ENCODE results near the gene POLE. TPM values are rescaled to one million over a fixed set of nuclear protein-coding genes. Genes with fewer than 3 reads are reported as not detected.

Gene POLE
- total RNA-seq, 8 experiments from 2014 or later: 4.6 to 80.2 (median 12.4) TPM

- 52 to 90% (median 73%) methylated on average over 2 to 11 of the region's 25 CpGs; no CpG with 5 or more reads in 2 of the 10 experiments for WGBS, 10 experiments
- H3K27ac ChIP-seq: peak overlapping the region in 1 of 2 donors; percentile 35
Measured at GRCh38 chr12:132638541-132639408, 48.4 kb downstream of the POLE start.

GRCh38 chr12:132637811-132638210 is 49.3 kb downstream of the POLE start:
- no peak overlapping the region for H3K27ac ChIP-seq
- H3K4me3 ChIP-seq: no peak overlapping the region
- H3K4me1 ChIP-seq (replicated peaks in 1 of 2): peaks cover 8 to 9% of the 10 kb centered on the region in 2 donors
- WGBS, 10 experiments: 50 to 97% (median 90%) methylated on average over 2 to 8 of the region's 18 CpGs; no CpG with 5 or more reads in 3 of the 10 experiments
- no peak for ATAC-seq (replicated peaks in 6 of 8)
- in situ Hi-C loops (cut with MboI; ENCODE audit: low pct_unique_long_range_greater_than_20kb in 2 of 9, low sequenced_read_pairs in 9 of 9, unreplicated experiment in 9 of 9): no loop called here

More at GRCh38 chr12:132638541-132639408, 48.4 kb downstream of the POLE start:
- peak; percentile 88 to 95 (median 92) for ATAC-seq (replicated peaks in 6 of 8)
- Histone ChIP-seq H3K4me1 (replicated peaks in 1 of 2) (peaks cover 8 to 9% of the 10 kb centered on the region in 2 donors), H3K4me3 (no peak overlapping the region)
- in situ Hi-C loops (cut with MboI; ENCODE audit: low pct_unique_long_range_greater_than_20kb in 2 of 9, low sequenced_read_pairs in 9 of 9, unreplicated experiment in 9 of 9): no loop called here

DNA sequence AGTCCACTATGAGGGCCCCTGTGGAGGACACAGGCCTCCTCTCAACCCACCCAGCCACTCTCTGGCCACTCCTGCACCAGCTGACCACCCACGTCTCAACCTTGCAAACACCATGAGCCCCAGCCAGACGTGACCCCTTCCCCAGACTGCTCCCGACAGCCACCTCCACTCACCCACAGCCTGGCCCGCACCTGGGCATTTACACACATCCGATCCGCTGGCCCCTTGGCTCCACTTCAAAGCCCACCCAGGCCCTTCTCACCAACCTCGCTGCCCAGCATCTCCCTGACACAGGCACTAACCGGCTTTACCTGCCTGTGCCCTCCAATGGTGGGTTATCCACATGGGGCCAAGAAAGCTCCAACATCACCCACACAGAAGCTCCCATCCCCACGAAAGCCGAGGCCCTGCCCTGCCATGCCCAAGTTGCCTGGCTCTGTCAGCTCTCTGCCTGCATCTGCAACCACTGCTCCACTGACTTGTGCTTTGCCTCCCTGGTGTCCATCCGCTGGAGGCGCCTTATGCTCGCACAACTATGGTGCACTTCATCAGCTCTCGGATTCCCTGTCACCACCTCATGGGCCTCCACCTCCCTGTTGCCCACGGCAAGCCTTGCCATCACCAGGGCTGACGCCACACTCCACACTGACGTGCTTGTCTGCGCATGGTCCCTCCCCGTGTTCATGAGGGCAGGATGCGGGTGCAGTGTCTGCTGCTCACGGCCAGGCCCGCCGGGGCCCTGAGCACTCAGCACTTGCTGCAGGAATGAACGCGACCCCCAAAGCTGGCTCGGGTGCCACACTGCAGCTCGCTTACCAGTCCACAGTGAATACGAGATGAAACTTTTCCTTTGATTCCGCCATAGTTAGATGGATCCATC is 51.8 kb downstream of the POLE start:
- no peak for ATAC-seq (replicated peaks in 6 of 8)
- 94 to 100% (median 98%) methylated on average over 3 to 19 of the region's 29 CpGs; no CpG with 5 or more reads in 3 of the 10 experiments for WGBS, 10 experiments
- Histone ChIP-seq H3K4me3 (no peak overlapping the region), H3K4me1 (replicated peaks in 1 of 2) (peaks cover 8 to 9% of the 10 kb centered on the region in 2 donors), H3K27ac (no peak overlapping the region)
- in situ Hi-C loops (cut with MboI; ENCODE audit: low pct_unique_long_range_greater_than_20kb in 2 of 9, low sequenced_read_pairs in 9 of 9, unreplicated experiment in 9 of 9): no loop called here

DNA sequence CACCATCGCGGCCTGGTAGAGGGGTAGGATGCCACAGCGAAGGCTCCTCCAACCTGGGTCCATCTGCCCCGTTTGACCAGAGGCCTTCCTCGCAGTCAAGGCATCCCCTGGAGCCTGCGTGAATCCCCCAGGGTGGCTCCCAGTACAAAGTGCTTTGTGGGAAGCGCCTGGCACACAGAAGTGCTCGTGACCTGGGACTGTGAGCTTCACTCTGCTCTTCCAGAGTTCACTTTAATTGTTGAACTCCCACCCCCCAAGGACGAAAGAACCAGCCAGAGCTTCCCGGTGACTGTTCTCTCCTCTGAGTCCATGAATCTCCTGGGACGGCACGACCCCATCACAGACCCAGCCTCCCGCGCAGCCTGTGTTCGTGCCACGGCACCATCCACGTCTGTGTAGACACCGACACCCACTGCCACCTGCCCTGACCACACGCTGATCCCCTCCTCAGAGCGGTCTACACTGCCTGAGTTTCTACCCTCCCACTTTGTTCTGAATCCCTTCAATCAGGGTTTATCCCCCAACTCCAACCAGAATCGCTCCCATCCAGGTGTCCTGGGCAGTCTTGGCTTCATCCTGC is 52.6 kb downstream of the POLE start:
- Histone ChIP-seq H3K27ac (no peak overlapping the region), H3K4me1 (replicated peaks in 1 of 2) (peaks cover 8 to 9% of the 10 kb centered on the region in 2 donors), H3K4me3 (no peak overlapping the region)
- in situ Hi-C loops (cut with MboI; ENCODE audit: low pct_unique_long_range_greater_than_20kb in 2 of 9, low sequenced_read_pairs in 9 of 9, unreplicated experiment in 9 of 9): no loop called here
- WGBS, 10 experiments: 93 to 100% (median 100%) methylated on average over 1 to 4 of the region's 21 CpGs; no CpG with 5 or more reads in 3 of the 10 experiments
- ATAC-seq (replicated peaks in 6 of 8): no peak

- ATAC-seq (replicated peaks in 6 of 8): peak in 4 of 8 experiments; percentile 14 to 47 (median 34)
- in situ Hi-C loops (cut with MboI; ENCODE audit: low pct_unique_long_range_greater_than_20kb in 2 of 9, low sequenced_read_pairs in 9 of 9, unreplicated experiment in 9 of 9): no loop called here
- H3K4me1 ChIP-seq (replicated peaks in 1 of 2): peaks cover 6 to 8% of the 10 kb centered on the region in 2 donors
- WGBS, 10 experiments: 50 to 100% (median 82%) methylated on average over 2 to 3 of the region's 10 CpGs; no CpG with 5 or more reads in 5 of the 10 experiments
- no peak overlapping the region for H3K4me3 ChIP-seq
- H3K27ac ChIP-seq: no peak overlapping the region
Measured at GRCh38 chr12:132633901-132634300, 53.2 kb downstream of the POLE start.

- Histone ChIP-seq H3K27ac (no peak overlapping the region), H3K4me1 (replicated peaks in 1 of 2) (peaks cover 1 to 3% of the 10 kb centered on the region in 2 donors), H3K4me3 (no peak overlapping the region)
- WGBS, 10 experiments: 60 to 100% (median 93%) methylated on average over 1 to 7 of the region's 8 CpGs; no CpG with 5 or more reads in 1 of the 10 experiments
- ATAC-seq (replicated peaks in 6 of 8): no peak
- in situ Hi-C loops (cut with MboI; ENCODE audit: low pct_unique_long_range_greater_than_20kb in 2 of 9, low sequenced_read_pairs in 9 of 9, unreplicated experiment in 9 of 9): no loop called here
Measured at GRCh38 chr12:132633398-132633797, 53.7 kb downstream of the POLE start.

- Histone ChIP-seq H3K4me1 (replicated peaks in 1 of 2) (no peaks in the 10 kb centered on the region), H3K4me3 (no peak overlapping the region), H3K27ac (no peak overlapping the region)
- WGBS, 10 experiments: 70 to 100% (median 95%) methylated on average over 2 to 11 of the region's 17 CpGs; no CpG with 5 or more reads in 1 of the 10 experiments
- no peak for ATAC-seq (replicated peaks in 6 of 8)
- in situ Hi-C loops (cut with MboI; ENCODE audit: low pct_unique_long_range_greater_than_20kb in 2 of 9, low sequenced_read_pairs in 9 of 9, unreplicated experiment in 9 of 9): no loop called here
Measured at GRCh38 chr12:132632521-132633228, 54.5 kb downstream of the POLE start.

DNA sequence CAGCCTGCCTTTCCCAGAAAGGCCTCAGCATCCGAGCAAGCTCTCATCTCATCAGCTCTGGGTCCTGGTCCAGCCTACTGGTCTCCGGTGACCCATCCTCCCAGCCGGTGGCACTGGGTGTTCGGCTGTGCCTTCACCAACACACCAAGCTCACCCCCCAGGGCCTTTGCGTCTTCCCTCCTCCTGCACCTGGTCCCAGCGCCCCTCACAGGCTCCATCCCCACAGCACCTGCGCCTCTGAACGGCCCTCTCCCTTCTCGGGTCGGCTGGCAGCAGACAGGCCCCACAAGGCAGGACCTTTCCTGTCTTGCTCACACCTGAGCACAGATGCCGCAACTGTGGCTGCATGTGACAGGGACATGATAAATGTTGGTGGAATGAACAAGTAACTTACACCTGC is 55.5 kb downstream of the POLE start:
- H3K4me1 ChIP-seq (replicated peaks in 1 of 2): no peaks in the 10 kb centered on the region
- 83 to 98% (median 91%) methylated on average over 1 to 9 of the region's 11 CpGs; no CpG with 5 or more reads in 7 of the 10 experiments for WGBS, 10 experiments
- H3K27ac ChIP-seq: no peak overlapping the region
- in situ Hi-C loops (cut with MboI; ENCODE audit: low pct_unique_long_range_greater_than_20kb in 2 of 9, low sequenced_read_pairs in 9 of 9, unreplicated experiment in 9 of 9): no loop called here
- no peak for ATAC-seq (replicated peaks in 6 of 8)
- no peak overlapping the region for H3K4me3 ChIP-seq

DNA sequence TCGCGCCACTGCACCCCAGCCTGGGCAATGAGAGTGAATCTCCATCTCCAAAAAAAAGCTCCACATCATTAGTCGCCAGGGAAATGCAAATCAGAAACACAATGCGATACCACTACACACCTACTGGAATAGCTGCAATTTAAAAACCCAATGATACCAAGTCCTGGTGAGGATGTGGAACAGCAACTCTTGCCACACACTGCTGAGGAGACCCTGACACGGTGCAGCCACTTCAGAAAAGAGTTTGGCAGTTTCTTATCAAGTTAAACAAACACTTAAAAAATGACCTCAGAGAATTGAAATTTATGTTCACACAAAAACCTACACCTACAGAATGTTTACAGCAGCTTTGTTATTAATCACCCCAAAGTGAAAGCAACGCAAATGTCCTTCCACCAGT is 56.5 kb downstream of the POLE start:
- ATAC-seq (replicated peaks in 6 of 8): no peak
- in situ Hi-C loops (cut with MboI; ENCODE audit: low pct_unique_long_range_greater_than_20kb in 2 of 9, low sequenced_read_pairs in 9 of 9, unreplicated experiment in 9 of 9): no loop called here
- Histone ChIP-seq H3K4me1 (replicated peaks in 1 of 2) (no peaks in the 10 kb centered on the region), H3K4me3 (no peak overlapping the region), H3K27ac (no peak overlapping the region)
- 78 to 100% (median 93%) methylated on average over 1 to 4 of the region's 6 CpGs; no CpG with 5 or more reads in 2 of the 10 experiments for WGBS, 10 experiments

GRCh38 chr12:132629330-132629729 is 57.8 kb downstream of the POLE start:
- no peak for ATAC-seq (replicated peaks in 6 of 8)
- H3K4me1 ChIP-seq (replicated peaks in 1 of 2): no peaks in the 10 kb centered on the region
- in situ Hi-C loops (cut with MboI; ENCODE audit: low pct_unique_long_range_greater_than_20kb in 2 of 9, low sequenced_read_pairs in 9 of 9, unreplicated experiment in 9 of 9): no loop called here
- 69 to 100% (median 100%) methylated on average over 1 to 6 of the region's 6 CpGs; no CpG with 5 or more reads in 3 of the 10 experiments for WGBS, 10 experiments
- no peak overlapping the region for H3K4me3 ChIP-seq
- no peak overlapping the region for H3K27ac ChIP-seq

GRCh38 chr12:132625731-132626430 is 61.3 kb downstream of the POLE start:
- no peak overlapping the region for H3K4me3 ChIP-seq
- no peak overlapping the region for H3K27ac ChIP-seq
- peaks cover 7 to 12% of the 10 kb centered on the region in 2 donors for H3K4me1 ChIP-seq (replicated peaks in 1 of 2)
- 90 to 100% (median 97%) methylated on average over 4 to 11 of the region's 24 CpGs; no CpG with 5 or more reads in 4 of the 10 experiments for WGBS, 10 experiments
- in situ Hi-C loops (cut with MboI; ENCODE audit: low pct_unique_long_range_greater_than_20kb in 2 of 9, low sequenced_read_pairs in 9 of 9, unreplicated experiment in 9 of 9): no loop called here
- ATAC-seq (replicated peaks in 6 of 8): no peak

Data from motor neuron (in vitro differentiated cells).